ENCODE data around the gene ABO.

DNA sequence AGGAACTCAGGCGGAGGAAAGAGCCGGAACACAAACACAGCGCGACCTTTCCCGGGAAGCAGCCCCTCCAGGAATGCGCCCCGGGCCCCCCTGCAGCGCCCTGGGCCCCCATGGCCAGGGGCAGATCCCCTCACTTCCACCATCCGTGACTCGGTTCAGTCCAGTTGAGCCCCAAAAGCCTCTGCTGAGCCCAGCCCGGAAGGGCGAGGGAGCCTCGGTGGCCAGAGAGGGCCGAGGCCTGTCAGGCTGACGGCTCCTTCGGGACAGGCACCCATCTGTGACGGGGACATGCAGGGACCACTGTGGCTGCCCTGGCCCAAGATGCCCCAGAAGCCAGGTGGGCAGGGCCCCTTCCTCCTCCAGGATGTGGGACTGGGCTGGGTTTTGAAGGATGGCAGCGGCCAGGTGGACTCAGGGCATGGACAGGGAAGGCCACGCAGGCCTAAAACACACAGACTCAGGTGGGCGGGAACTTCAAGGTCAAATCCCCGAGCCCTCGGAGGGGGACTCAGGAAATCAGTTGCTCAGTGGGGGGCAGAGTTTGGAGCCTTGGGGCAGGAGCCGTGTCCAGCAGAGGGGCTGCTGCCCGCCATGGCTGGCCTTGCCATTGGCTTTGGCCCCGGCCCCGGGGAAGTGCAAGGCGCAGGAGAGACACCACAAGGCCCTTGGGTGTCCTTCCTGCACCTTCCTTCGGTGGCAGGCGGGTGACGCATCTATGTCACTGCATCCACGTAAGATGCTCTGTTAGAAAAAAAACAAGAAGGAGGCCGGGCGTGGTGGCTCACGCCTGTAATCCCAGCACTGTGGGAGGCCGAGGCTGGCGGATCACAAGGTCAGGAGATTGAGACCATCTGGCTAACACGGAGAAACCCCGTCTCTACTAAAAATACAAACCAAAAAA, 29.7 kb upstream of the ABO start:
- TF ChIP-seq CTCF (IDR thresholded peaks at IDR 0.05; ENCODE audit: insufficient read depth, low read length, poor library complexity, severe bottlenecking) = no peak
- TF ChIP-seq EZH2phosphoT487 (conservative IDR thresholded peaks at IDR 0.05; ENCODE audit: low read length) = no peak
